Fibroblast of skin of right quadriceps (primary cell): ENCODE data around the gene MLYCD.
A peak's percentile ranks its signal among the peaks of the same experiment; 100 is the strongest.
"Not testable (repeated sequence)": the region's sequence is repeated elsewhere in the genome, so short reads cannot be mapped to it uniquely, and the experiment has no call there.

Experiments
- DNase-seq: peaks from one replicate; pipeline ENCODE4 v3.0.0-alpha.2; 2013

Gene MLYCD

DNA sequence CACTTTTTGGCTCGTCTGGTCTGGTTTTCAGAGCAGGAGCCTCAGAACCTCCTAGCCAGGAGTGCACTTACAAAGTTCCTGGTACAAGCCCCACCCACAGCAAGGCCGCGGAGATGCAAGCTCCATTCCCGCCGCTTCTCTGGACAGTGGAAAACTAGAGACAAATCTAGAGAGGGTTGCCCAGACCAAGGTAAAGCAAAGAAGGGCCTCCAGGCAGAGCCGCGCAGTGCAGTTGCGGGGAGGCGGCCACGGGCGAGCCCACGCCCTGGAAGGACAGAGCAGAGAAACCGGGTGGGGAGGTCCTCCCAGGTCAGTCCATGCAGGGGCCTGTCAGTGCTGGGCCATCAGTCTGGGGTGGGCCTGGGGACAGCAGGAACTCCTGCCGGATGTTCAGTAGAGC, 43.2 kb downstream of the MLYCD start:
- no peak for DNase-seq

DNA sequence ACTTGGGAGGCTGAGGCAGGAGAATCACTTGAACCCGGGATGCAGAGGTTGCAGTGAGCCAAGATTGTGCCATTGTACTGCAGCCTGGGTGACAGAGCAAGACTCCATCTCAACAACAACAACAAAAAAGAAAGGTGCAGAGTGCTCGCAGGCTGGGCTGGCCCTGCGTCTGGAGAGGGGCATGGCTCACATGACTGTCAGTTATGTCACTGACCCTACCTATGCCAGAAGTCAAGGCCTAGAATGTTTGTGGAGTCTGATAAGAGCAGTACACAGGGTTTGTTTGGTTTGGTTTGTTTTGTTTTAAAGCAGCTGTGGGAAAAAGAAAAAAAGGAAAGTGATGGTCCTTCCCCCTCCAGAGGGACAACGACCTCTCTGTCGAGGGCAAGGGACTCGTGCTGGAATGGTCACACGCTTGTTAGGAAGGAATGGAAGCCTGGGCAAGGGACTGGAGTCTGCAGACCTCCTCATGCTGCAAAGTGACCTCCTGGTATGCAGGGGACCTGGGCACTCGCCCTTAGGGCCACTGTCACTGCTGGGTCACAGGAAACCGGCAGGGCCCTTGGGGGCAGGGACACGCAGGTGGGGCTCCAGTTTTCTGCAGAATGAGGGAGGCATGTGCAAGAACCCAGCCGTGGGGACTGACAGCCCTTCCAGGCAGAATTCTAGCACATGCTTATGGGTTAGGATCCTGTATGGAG, 44.0 kb downstream of the MLYCD start:
- DNase-seq = no peak

DNA sequence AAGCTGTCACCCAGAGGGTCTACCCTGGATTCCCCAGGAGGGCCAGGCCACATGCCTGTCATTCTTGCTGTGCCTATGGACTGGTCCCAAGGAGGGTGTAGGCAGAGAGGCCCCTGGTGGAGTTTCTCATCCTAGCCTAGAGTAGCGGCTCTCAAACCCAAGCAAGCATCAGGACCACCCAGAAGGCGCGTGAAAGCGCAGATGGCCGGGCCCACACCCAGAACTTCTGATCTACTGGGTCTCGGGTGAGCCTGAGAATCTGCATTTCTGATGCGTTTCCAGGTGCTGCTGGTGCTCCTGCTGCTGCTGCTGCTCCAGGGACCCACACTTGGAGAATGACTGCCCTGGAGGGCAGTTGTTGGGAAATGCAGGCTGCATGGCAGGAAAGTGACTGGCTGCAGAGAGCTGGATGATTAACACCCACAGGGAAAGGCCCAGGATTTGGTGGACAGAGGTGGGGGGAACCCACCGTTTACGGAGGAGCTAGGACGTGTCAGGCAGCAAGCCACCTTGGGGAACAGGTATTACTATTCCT, 44.7 kb downstream of the MLYCD start:
- no peak for DNase-seq

DNA sequence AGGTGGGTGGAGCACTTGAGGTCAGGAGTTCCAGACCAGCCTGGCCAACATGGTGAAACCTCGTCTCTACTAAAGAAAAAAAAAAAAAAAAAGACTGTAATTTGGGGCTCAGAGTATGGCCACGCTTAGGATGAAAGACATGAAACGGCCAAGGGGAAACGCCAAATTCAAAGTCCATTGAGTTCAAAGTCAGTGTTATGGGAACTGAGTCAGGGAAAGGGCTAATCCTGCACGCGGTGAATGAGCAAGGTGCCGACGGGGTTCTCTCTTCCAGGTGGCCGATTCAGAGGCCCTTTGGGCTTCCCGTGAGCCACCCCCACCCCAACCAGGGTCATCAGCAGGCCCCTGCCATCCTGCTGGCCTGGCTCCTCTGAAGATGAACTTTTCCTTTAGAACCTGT, 46.7 kb downstream of the MLYCD start:
- DNase-seq = no peak

DNA sequence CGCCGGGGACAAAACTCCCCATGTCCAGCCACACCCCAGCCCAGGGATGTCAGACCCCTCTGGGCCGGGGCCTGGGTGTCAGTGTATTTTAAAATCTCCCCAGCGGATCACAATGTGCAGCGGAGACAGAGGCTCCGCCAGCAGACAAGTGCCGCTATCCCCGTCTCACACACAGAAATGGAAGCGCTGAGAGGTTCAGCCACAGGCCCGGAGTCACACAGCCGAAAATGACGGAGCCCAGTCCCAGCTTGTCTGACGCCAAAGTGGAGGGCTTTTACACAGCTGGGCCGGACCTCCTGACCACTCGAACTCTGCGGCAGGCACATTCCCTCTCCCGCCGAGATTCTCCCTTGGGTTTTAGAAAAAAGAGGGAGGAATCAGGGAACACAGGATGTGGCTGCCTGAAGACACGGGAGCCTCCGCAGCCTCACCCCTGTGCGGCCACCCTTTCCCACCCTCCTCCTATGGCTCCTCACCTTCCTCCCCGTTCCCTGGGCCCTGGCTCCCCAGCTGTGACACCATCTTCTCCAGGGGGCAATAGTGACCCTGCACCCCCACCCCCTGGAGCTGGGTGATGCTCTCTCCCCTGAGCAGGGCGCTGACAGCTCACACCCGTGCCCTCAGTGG, 47.4 kb downstream of the MLYCD start:
- DNase-seq = no peak

DNA sequence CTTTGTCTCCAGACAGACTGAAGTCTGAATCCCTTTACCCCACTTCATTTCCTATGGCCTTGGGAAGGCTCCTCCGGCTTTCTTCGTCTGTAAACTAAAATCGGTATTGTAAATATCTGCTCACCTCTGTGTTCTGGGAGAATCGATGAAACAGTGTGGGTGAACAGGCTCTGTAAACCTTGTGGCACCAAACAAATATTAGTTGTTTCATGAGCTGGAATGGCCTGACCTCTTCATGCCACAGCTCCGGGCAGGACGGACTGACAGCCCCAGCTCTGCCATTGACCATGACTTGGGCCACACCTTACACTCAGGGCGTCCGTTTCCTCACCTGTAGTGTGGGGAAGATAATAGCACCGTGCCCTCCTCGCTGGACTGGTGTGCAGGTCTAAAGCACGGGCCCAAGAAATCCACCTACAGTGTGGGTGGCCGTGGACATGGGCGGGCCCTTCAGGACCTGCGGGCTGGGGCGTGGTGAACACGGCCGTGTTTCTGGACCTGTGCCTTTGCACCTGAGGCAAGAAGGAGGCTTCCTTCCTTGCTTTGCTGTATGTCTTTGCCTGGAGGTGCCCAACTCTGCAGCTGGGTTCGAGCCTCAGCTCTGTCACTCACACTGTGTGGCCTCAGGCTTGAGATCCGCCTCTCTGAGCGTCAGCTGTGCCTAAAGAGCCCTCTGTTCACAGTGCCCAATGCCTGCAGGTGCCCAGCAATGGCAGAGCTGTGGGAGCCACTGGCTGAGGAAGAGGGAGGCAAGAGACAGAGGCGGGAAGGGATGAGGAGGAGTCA, 48.1 kb downstream of the MLYCD start:
- no peak for DNase-seq

DNA sequence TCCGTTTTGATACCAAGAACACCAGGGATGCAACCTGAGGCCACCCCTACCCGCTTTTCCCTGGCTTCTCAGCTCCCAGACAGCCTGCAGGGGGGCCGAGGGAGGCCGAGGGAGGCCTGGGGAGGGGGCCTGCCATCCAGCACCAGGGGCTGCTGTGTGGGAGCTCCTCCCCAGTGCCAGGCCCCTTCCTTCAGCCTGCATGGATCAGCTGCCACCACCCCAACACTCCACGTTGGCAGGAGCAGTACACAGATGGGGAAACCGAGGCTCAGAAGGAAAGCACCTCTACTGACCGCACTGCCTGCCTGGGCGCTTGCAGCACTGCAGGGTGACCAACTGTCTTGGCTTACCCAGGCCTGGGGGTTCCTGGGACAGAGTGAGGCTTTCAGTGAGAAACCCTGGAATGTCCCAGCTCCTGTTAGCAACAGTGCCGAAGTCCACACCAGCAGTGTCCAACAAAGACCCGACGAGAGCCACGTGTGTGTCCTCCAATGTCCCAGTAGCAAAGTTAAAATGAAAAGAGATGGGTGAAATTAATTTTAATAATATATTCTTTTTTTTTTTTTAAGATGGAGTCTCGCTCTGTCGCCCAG, 48.8 kb downstream of the MLYCD start:
- DNase-seq = no peak

DNA sequence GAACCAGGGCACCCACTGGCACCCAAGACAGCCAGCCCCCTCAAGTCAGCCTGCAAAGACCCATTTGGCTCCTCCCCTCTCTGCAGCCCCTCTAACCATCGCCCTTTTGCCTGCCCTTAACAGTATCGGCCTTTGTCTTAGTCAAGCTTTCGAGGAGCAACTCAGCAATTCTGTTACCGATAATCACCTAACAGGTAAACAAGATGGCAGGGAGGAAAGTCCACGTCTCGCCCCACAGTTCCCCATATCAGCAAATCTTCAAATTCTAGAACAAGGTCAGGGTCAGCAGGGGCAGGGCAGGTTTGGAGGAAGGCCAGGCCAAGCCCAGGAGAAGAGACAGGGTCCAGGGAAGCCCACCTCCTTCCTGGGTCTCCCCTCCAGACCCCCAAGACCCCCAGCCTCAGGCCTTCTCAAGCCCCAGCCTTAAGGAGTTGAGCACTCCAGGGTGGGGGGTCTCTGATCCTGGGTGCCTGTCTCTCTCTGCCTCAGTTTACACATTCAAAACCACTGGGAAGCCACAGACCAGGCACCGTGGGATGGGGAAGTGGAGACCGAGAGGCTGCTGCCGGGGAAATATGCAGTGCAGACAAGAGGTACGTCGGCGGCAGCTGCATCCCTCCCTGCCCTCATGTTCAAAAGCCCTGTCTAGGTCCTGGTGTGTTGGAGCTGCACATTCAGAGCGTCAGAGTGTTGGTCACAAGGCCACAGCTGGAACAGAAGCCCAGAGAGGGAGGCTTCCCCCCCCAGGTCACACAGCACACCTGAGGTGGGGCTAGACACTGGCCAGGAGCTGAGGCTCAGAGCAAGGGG, 50.2 kb downstream of the MLYCD start:
- no peak for DNase-seq

DNA sequence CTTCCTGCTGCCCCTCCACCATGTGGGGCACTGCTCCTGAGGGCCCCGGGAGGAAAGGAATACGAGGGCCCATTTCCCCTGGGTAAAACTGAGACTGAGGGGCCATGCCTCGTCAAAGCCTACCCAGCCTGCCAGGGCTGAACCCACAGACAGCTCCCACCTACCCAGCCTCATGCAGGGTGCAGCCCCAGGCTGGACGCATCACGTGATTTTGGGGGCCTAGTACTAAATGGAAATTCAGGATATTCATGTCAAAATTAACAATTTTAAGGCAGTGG, 50.7 kb downstream of the MLYCD start:
- DNase-seq = no peak

DNA sequence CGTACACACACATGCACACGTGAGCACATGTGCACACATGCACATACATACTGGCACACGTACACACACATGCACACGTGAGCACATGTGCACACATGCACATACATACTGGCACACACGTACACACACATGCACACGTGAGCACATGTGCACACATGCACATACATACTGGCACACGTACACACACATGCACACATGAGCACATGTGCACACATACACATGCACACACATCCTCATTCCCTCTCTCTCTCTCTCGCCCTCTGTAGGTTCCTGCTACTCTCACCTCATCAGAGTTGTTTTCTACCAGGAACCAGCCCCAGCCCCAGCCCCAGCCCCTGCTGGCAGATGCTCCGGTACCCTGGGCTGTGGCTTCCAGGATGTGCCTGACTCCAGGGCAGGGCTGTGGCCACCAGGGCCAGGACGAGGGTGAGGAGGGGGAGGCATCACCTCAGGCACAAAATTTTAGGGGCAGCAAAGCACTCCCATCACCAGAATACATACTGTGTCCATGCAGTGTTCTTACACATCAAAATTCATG, 52.0 kb downstream of the MLYCD start:
- DNase-seq = not testable (repeated sequence)

DNA sequence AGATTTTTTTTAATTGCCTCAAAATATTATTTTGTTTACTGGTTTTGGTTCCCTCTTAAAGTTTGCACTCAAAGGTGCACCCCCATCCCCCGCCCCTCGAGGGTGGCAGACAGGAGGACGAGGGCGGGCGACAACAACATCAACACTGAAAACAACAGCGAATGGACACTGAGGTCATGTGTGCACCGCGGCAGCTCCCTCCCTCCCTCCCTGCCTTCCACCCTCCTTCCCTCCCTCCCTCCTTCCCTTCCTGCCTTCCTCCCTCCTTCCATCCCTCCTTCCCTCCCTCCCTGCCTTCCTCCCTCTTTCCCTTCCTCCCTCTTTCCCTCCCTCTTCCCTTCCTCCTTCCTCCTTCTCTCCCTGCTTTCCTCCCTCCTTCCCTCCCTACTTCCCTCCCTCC, 52.6 kb downstream of the MLYCD start:
- no peak for DNase-seq

DNA sequence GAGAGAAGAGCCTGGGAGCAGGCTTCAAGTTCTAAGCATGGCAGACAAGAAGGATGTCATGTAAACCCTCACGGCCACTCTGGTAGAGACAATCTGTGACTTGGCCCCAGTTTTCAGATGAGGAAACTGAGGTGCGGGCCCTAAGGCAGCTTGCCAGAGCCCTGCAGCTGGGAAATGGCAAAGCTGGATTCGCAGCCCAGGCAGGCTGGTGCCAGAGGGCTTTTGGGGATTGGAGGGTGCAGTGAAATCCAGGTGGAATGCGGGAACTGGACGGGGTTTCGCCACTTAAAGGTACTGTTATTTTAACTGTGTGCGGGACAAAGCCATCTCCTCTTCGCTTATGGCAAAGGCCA, 53.6 kb downstream of the MLYCD start:
- no peak for DNase-seq

DNA sequence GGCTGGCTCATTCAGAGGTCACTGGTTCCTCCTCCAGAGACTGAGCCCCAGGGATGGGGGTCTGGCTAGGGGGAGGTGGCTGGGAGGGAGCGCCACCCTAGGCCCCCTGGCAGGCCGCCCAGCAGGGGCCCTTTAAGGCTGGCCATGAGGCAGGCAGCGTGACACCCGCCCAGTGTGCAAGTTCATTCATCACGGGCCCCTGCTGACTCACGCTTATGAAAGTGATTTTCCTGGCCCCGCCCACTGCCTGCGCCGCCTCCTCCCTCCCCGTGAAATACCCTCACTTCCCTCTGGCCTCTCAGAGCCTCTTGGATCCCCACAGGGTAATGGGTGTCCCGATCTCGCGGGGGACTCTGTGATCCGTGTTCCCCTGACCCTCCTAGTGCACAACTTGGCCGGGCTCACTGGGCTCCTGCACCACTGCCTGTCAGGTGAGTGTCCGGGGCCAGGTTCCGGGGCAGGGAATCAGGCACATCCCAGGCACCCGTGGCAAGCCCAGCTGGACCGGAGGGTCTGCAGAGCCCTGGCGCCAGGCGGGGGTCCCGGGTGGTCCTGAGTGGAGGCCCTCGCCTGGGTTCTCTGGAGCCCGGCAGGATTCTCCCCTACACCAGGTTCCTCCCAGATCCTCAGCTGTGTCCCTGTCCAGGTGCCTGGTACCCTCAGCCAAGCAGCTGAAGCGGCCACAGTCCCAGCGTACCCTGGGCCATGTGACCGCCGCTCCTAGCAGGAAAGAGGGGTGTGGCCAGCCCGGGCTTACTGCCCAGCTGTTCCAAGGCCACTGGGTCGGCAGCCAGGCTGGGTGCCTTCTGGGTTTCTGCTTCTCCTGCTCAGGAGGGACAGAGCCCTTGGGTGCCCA, 54.3 kb downstream of the MLYCD start, which contains the start of gene OSGIN1:
Gene OSGIN1, plus strand, starts transcription at position 301 of the 856 bp plus-strand sequence. CDS start 4,432 bp downstream, outside the sequence.
- peak; percentile 91 for DNase-seq

DNA sequence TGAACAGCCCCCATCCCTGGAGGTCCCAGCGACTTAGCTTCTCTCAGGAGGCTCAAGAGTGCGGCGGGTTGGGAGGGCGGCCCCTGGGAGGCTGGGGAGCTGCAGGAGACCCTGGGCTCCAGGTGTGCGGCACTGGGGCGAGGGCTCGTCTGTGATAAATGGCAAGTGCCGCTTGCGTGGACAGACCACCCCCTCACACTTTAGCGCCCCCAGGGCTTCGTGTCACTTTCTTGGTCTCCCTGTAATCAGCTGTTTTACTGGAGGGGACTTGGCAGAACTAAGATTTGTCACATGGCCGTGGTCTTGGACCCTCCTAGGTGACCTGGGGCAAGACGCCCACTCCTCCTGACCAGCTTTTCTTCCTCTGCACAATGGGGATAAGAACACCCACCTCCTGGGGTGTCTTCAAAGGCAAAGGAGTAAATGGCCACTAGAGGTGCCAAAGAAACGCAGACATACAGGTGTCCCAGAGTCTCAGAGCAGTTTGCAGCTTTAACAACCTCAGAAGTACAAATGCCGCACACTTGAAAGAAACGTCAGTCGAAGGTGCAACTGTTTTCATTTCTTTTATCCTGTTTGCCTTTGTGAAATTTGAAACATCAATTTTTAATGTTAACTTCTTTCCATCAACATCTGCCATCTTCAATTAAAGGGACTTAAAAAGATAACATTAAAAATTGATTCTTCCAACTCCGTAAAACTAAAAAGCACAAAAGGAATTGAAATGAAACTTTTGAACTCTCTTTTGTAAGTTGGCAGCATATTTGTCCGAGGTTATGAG, 55.1 kb downstream of the MLYCD start:
- peak; percentile 14 for DNase-seq

DNA sequence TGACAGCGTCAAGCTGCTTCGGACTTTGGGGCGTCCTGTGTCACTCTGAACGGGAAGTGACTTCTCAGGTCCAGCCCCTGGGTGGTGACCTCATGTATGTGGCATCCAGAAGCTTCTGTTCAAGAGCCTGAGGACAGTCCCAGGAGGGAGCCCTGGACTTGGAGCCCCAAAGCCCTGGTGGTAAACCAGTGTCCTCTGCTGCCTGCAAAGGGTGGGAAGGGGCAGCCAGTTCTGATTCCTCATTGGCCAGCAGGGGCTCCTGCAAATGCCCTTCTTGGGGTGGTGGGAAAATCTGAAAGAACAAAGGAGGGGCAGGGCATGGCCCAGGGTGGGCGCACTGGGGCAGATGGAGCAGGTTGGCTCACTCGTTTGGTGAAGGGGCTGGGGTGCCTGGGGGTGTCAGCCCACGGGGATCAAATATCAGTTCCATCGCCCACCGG, 55.7 kb downstream of the MLYCD start:
- peak; percentile 38 for DNase-seq

DNA sequence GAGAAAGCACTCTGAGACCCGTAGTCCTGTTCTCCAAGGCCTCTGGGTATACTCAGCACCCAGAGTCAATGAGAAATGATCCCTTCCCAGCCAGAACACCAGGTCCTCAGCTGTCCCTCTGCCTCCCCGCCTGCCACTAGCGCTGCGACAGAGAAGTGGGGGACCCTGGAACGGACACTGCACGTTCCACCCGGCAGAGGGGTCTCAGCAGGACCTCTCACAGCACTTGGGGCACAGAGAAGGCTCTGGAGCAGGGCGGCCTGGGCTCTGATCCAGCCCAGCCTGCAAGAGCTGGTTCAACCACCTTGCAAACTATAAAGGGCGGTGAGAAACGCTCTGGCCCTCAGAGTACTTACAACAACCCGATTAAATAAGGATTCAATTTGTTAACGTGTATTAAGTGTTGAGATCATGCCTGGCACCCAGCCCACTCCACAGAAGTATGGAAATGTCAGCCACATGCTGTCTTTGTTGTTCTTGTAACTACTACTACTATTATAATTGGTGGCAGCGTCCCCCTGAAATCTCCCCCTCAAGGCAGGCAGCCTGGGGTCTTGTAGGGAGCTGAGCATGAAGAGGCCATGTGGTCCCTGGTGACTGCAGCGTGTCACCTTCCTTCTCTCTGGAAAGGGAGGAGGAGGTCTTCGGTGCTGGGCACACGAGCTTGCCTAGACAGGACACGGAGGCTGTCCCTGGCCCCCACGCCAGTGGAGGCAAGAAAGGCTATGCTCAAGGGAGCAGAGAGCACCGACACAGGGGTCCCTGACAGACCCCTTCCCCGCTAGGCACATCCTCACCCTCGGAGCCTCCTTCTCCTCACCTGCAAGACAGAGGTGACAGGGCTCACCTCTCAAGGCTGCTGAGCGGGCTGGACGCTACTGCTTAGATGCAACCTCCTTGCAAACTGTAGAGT, 56.6 kb downstream of the MLYCD start:
- peak; percentile 56 for DNase-seq

DNA sequence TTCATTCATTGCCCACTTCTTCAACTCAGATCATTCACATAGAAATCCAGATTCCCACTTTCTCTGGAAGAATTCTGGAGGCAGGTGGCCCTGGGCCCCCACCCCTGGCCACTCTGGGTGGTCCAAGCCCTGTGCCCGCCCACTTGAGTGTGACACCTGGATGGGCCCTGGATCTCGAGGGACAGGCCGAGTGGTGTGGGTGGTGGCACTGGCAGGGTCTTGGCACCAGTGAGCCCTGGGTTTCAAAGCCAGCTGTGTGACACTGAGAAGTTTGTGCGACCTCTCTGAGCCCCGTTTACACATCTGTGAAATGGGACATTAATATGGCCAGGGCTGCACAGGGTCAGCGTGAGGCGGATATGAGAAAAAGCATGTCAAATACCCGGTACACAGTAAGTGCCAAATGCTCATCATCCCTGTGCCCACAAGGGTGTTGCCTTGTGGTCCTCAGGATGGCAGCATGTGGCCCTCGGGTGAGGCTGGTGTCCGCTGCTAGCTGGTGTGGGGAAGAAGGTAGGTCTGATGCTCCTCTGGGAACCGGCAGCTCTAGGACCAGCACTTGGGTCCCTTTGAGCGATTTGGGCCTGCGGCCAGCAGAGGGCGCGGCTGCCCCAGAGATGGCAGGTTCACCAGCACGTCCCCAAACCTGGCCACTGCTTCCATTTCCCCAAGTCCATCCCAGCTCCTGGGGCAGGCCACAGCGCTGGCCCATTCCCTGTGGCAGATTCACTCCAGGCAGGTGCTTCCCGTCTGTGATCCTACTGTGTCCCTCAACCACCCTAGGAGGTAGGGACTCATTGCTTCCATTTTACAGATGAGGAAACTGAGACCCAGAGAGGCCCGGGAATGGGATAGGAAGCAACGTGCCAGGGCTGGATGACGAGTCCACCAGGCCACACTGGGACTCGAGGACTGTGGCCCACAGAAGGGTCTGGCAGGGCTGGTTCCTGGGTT, 57.7 kb downstream of the MLYCD start:
- peak; percentile 68 for DNase-seq

DNA sequence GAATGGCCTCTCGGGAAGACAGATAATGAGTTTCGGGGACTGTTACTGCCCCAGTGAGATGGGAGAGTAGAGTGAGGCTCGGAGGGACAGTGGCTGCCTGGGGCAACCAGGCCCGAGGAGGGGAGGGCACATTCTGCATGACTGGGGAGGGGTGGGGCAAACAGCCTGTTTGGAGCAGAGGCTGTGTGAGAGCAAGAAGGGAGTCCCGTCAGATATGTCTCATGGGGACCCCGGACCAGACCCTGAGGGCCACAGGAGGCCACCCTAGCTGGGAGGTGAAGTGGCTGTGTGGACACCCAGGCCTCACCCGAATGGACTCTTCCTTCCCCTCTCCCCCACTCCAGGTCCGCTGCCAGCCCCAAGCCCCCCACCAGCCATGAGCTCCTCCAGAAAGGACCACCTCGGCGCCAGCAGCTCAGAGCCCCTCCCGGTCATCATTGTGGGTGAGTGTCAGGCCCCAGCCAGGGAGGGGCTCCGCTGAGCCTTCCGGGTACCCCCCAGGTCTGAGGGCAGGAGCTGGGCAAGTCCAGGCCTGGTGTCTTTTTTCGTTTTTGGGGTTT, 58.5 kb downstream of the MLYCD start:
- DNase-seq = no peak
